ENCODE measurements around the gene GRIN2A. TPM values are rescaled to one million over a fixed set of nuclear protein-coding genes. Genes with fewer than 3 reads are reported as not detected.

GRIN2A gene
- total RNA-seq, 1 donor from 2014 or later: 7.8 TPM

GRCh38 chr16:9787717-9788116, 394.5 kb downstream of the GRIN2A start:
- H3K27ac ChIP-seq: no peak overlapping the region
- no peaks in the 10 kb centered on the region for H3K4me1 ChIP-seq
- H3K9me3 ChIP-seq: no peaks in the 10 kb centered on the region
- intact Hi-C loops (cut with DNase I): no loop called here
- DNase-seq (ENCODE audit: low spot score in 2 of 2): no peak
- TF ChIP-seq CTCF (IDR thresholded peaks at IDR 0.05): no peak
- H3K27me3 ChIP-seq: no peaks in the 10 kb centered on the region
- no peaks in the 10 kb centered on the region for H3K36me3 ChIP-seq
- H3K4me3 ChIP-seq: no peak overlapping the region

GRCh38 chr16:9780831-9781230, 401.4 kb downstream of the GRIN2A start:
- no peak for TF ChIP-seq CTCF (IDR thresholded peaks at IDR 0.05)
- intact Hi-C loops (cut with DNase I): no loop called here
- Histone ChIP-seq H3K27ac (no peak overlapping the region), H3K36me3 (no peaks in the 10 kb centered on the region), H3K27me3 (no peaks in the 10 kb centered on the region), H3K9me3 (no peaks in the 10 kb centered on the region), H3K4me3 (no peak overlapping the region), H3K4me1 (no peaks in the 10 kb centered on the region)
- no peak for DNase-seq (ENCODE audit: low spot score in 2 of 2)

- TF ChIP-seq CTCF (IDR thresholded peaks at IDR 0.05): no peak
- intact Hi-C loops (cut with DNase I): no loop called here
- Histone ChIP-seq H3K9me3 (no peaks in the 10 kb centered on the region), H3K4me1 (no peaks in the 10 kb centered on the region), H3K36me3 (no peaks in the 10 kb centered on the region), H3K4me3 (no peak overlapping the region), H3K27me3 (no peaks in the 10 kb centered on the region), H3K27ac (no peak overlapping the region)
- no peak for DNase-seq (ENCODE audit: low spot score in 2 of 2)
These were observed 403.4 kb downstream of the GRIN2A start for GRCh38 chr16:9778849-9779248.

- no peak for TF ChIP-seq CTCF (IDR thresholded peaks at IDR 0.05)
- H3K27me3 ChIP-seq: no peaks in the 10 kb centered on the region
These were observed 406.2 kb downstream of the GRIN2A start for GRCh38 chr16:9775998-9776397.

GRCh38 chr16:9773289-9773688, 408.9 kb downstream of the GRIN2A start:
- no peak for TF ChIP-seq CTCF (IDR thresholded peaks at IDR 0.05)
- DNase-seq (ENCODE audit: low spot score in 2 of 2): no peak
- no peaks in the 10 kb centered on the region for H3K4me1 ChIP-seq
- H3K4me3 ChIP-seq: no peak overlapping the region
- no peaks in the 10 kb centered on the region for H3K27me3 ChIP-seq
- H3K36me3 ChIP-seq: no peaks in the 10 kb centered on the region
- no peak overlapping the region for H3K27ac ChIP-seq
- H3K9me3 ChIP-seq: no peaks in the 10 kb centered on the region
- intact Hi-C loops (cut with DNase I): no loop called here

More at GRCh38 chr16:9775998-9776397, 406.2 kb downstream of the GRIN2A start:
- Histone ChIP-seq H3K27ac (no peak overlapping the region), H3K4me1 (no peaks in the 10 kb centered on the region), H3K4me3 (no peak overlapping the region), H3K36me3 (no peaks in the 10 kb centered on the region), H3K9me3 (no peaks in the 10 kb centered on the region)
- no peak for DNase-seq (ENCODE audit: low spot score in 2 of 2)
- intact Hi-C loops (cut with DNase I): no loop called here
